GM23248 (cell line): Measurements from ENCODE around the gene RFTN1. TPM values are rescaled to one million over a fixed set of nuclear protein-coding genes. Genes with fewer than 3 reads are reported as not detected.

ENCODE experiments used
- DNase-seq: peaks from one replicate; pipeline ENCODE4 v3.0.0-alpha.2; 2015
- H2AFZ ChIP-seq: fragments of 200-600 bp; sonication (generic); 2 replicates; pipeline ENCODE4 v1.6.1; 2016; ENCODE audit warnings: antibody characterized with exemption
- H3F3A ChIP-seq: fragments of 200-600 bp; sonication (generic); 2 replicates; pipeline ENCODE4 v1.6.1; 2016; ENCODE audit warnings: mild to moderate bottlenecking, antibody characterized with exemption, mixed run types; ENCODE audit not compliant: insufficient read depth
- H3K27ac ChIP-seq: fragments of 200-600 bp; sonication (generic); 2 replicates; pipeline ENCODE4 v1.5.1; 2016; ENCODE audit warnings: mild to moderate bottlenecking
- H3K27me3 ChIP-seq: fragments of 200-600 bp; sonication (generic); replicated peaks from 2 replicates; pipeline ENCODE4 v1.6.1; 2016; ENCODE audit warnings: mild to moderate bottlenecking; ENCODE audit not compliant: insufficient read depth
- H3K36me3 ChIP-seq: fragments of 200-600 bp; sonication (generic); 2 replicates; pipeline ENCODE4 v1.6.1; 2016; ENCODE audit warnings: low read depth, mild to moderate bottlenecking
- H3K4me1 ChIP-seq: fragments of 200-600 bp; sonication (generic); 2 replicates; pipeline ENCODE4 v1.6.1; 2016; ENCODE audit warnings: mild to moderate bottlenecking; ENCODE audit not compliant: insufficient read depth
- H3K4me2 ChIP-seq: fragments of 200-600 bp; sonication (generic); one replicate; pipeline ENCODE4 v1.6.1; 2016; ENCODE audit warnings: mild to moderate bottlenecking; ENCODE audit not compliant: unreplicated experiment
- H3K4me3 ChIP-seq: fragments of 200-600 bp; sonication (generic); 2 replicates; pipeline ENCODE4 v1.5.1; 2016; ENCODE audit warnings: mild to moderate bottlenecking
- H3K79me2 ChIP-seq: fragments of 200-600 bp; sonication (generic); 2 replicates; pipeline ENCODE4 v1.6.1; 2016; ENCODE audit warnings: mild to moderate bottlenecking; ENCODE audit not compliant: insufficient read depth
- H3K9ac ChIP-seq: fragments of 200-600 bp; sonication (generic); 2 replicates; pipeline ENCODE4 v1.6.1; 2016; ENCODE audit warnings: mild to moderate bottlenecking
- H3K9me2 ChIP-seq: fragments of 200-600 bp; sonication (generic); 2 replicates; pipeline ENCODE4 v1.6.1; 2016; ENCODE audit warnings: mixed run types, mild to moderate bottlenecking, moderate library complexity; ENCODE audit not compliant: insufficient read depth
- H3K9me3 ChIP-seq: fragments of 200-600 bp; sonication (generic); one replicate; pipeline ENCODE4 v1.6.1; 2017; ENCODE audit warnings: low read depth
- H4K20me1 ChIP-seq: fragments of 200-600 bp; sonication (generic); 2 replicates; pipeline ENCODE4 v1.6.0; 2016; ENCODE audit not compliant: insufficient read depth
- EZH2 ChIP-seq: fragments of 200-600 bp; sonication (generic); IDR thresholded peaks from 2 replicates; pipeline ENCODE4 v1.6.1; 2018; ENCODE audit warnings: antibody characterized with exemption, mild to moderate bottlenecking; ENCODE audit not compliant: insufficient read depth, poor library complexity, severe bottlenecking
- EZH2phosphoT487 ChIP-seq: fragments of 200-600 bp; sonication (generic); IDR thresholded peaks from 2 replicates; pipeline ENCODE4 v1.6.1; 2018; ENCODE audit warnings: antibody characterized with exemption, moderate library complexity, mild to moderate bottlenecking, low read depth; ENCODE audit not compliant: insufficient read depth
- WGBS, 2 experiments: methylation state at CpG; one replicate each; pipeline ENCODE4 v1.1.6; 2015 to 2017; ENCODE audit warnings: low lambda C conversion rate in 2 of 2, low coverage in 1 of 2; ENCODE audit errors: missing lambda C conversion rate in 2 of 2; 5-methylcytosine and 5-hydroxymethylcytosine counted together
- in situ Hi-C: fragments of 300-500 bp; cut with MboI; formaldehyde crosslinking; loops from 2 replicates; pipeline ENCODE4 v1.15.0; 2020
- polyA plus RNA-seq: library from polyadenylated mRNA; unstranded; fragments of >200 nt; fragmentation: Nextera tagmentation; extraction: Ambion mirVana; gene quantifications from 2 replicates; pipeline ENCODE4 v1.2.1, GENCODE V29; 2016
- total RNA-seq: library from RNA; depleted of rRNA; stranded (reverse); fragments of >200 nt; shearing (Covaris generic); gene quantifications from 2 replicates; pipeline ENCODE4 v1.2.3, GENCODE V29; 2014

The RFTN1 gene
- total and polyA plus RNA-seq, 2 experiments from 2014 or later: 43.1 to 77.7 TPM

GRCh38 chr3:16477521-16477920 lies 36.0 kb downstream of the RFTN1 start:
- no peaks in the 10 kb centered on the region for H3K9me3 ChIP-seq
- WGBS, 2 experiments: 67 to 77% methylated on average over 3 of the region's 3 CpGs
- peaks cover 63% of the 10 kb centered on the region for H3F3A ChIP-seq
- H3K27ac ChIP-seq: peak overlapping the region; percentile 57; the same call in 1 of the 2 replicates
- no peaks in the 10 kb centered on the region for H3K9me2 ChIP-seq
- H3K27me3 ChIP-seq: no peaks in the 10 kb centered on the region
- peaks cover 55% of the 10 kb centered on the region for H3K79me2 ChIP-seq
- H3K4me1 ChIP-seq: peaks cover 82% of the 10 kb centered on the region
- no peak overlapping the region for H3K4me2 ChIP-seq
- H3K9ac ChIP-seq: no peak overlapping the region
- H3K36me3 ChIP-seq: 0 out of 2 replicates have a peak, but pooled peaks cover 5% of the 10 kb centered on the region
- H3K4me3 ChIP-seq: no peak overlapping the region
- H4K20me1 ChIP-seq: no peaks in the 10 kb centered on the region
- DNase-seq: no peak
- TF ChIP-seq EZH2: no peak
- no peak overlapping the region for H2AFZ ChIP-seq
- in situ Hi-C loops: no loop called here

- Histone ChIP-seq H3K9me2 (no peaks in the 10 kb centered on the region), H3K4me2 (peak overlapping the region; percentile 16), H3K27me3 (no peaks in the 10 kb centered on the region), H3K36me3 (peaks cover 10% of the 10 kb centered on the region; the same call in 1 of the 2 replicates), H3K4me1 (peaks cover 77% of the 10 kb centered on the region), H3F3A (peaks cover 63% of the 10 kb centered on the region), H3K9me3 (no peaks in the 10 kb centered on the region), H2AFZ (no peak overlapping the region), H3K79me2 (peaks cover 54% of the 10 kb centered on the region), H3K4me3 (no peak overlapping the region), H3K9ac (0 out of 2 replicates have a peak overlapping the region, but pooled peaks have one; percentile 1), H4K20me1 (no peaks in the 10 kb centered on the region), H3K27ac (peak overlapping the region; percentile 57)
- in situ Hi-C loops: no loop called here
- TF ChIP-seq EZH2: no peak
- no peak for TF ChIP-seq EZH2phosphoT487
- peak; percentile 36 for DNase-seq
Observed at GRCh38 chr3:16477056-16477455, 36.4 kb downstream of the RFTN1 start.

- TF ChIP-seq EZH2 (no peak), EZH2phosphoT487 (peak; percentile 88; the same call in 1 of the 2 replicates)
- H3K9ac ChIP-seq: 0 out of 2 replicates have a peak overlapping the region, but pooled peaks have one; percentile 1
- WGBS, 2 experiments: 21% methylated on average over 5 of the region's 5 CpGs
- no peaks in the 10 kb centered on the region for H3K9me2 ChIP-seq
- peak overlapping the region; percentile 57 for H3K27ac ChIP-seq
- peak overlapping the region; percentile 16 for H3K4me2 ChIP-seq
- H3K27me3 ChIP-seq: no peaks in the 10 kb centered on the region
- peak; percentile 77 for DNase-seq
- no peak overlapping the region for H2AFZ ChIP-seq
- H3K4me3 ChIP-seq: no peak overlapping the region
- in situ Hi-C loops: no loop called here
- H4K20me1 ChIP-seq: no peaks in the 10 kb centered on the region
- H3K36me3 ChIP-seq: peaks cover 14% of the 10 kb centered on the region; the same call in 1 of the 2 replicates
- no peaks in the 10 kb centered on the region for H3K9me3 ChIP-seq
- H3K4me1 ChIP-seq: peaks cover 73% of the 10 kb centered on the region
- peaks cover 62% of the 10 kb centered on the region for H3F3A ChIP-seq
- peaks cover 54% of the 10 kb centered on the region for H3K79me2 ChIP-seq
Observed at GRCh38 chr3:16476636-16477035, 36.9 kb downstream of the RFTN1 start.

GRCh38 chr3:16475766-16476165 lies 37.7 kb downstream of the RFTN1 start:
- 97 to 100% methylated on average over 3 of the region's 3 CpGs for WGBS, 2 experiments
- Histone ChIP-seq H3K4me2 (no peak overlapping the region), H4K20me1 (no peaks in the 10 kb centered on the region), H3K27me3 (no peaks in the 10 kb centered on the region), H3K36me3 (peaks cover 19% of the 10 kb centered on the region; the same call in 1 of the 2 replicates), H3K79me2 (peaks cover 54% of the 10 kb centered on the region), H3K4me3 (no peak overlapping the region), H3K9me2 (no peaks in the 10 kb centered on the region), H3K9me3 (no peaks in the 10 kb centered on the region), H3F3A (peaks cover 54% of the 10 kb centered on the region), H3K27ac (no peak overlapping the region), H2AFZ (no peak overlapping the region), H3K9ac (no peak overlapping the region), H3K4me1 (peaks cover 64% of the 10 kb centered on the region)
- no peak for DNase-seq
- TF ChIP-seq EZH2: no peak
- TF ChIP-seq EZH2phosphoT487: no peak
- in situ Hi-C loops: no loop called here

- Histone ChIP-seq H3K79me2 (peaks cover 54% of the 10 kb centered on the region), H2AFZ (no peak overlapping the region), H3K4me2 (peak overlapping the region; percentile 2), H3K36me3 (peaks cover 19% of the 10 kb centered on the region; the same call in 1 of the 2 replicates), H3K4me1 (peaks cover 56% of the 10 kb centered on the region), H3K9me2 (no peaks in the 10 kb centered on the region), H3F3A (peaks cover 45% of the 10 kb centered on the region), H3K27ac (peak overlapping the region; percentile 5; the same call in 1 of the 2 replicates), H4K20me1 (no peaks in the 10 kb centered on the region), H3K9me3 (no peaks in the 10 kb centered on the region), H3K27me3 (no peaks in the 10 kb centered on the region), H3K9ac (no peak overlapping the region), H3K4me3 (no peak overlapping the region)
- TF ChIP-seq EZH2phosphoT487 (no peak), EZH2 (no peak)
- in situ Hi-C loops: no loop called here
- 71 to 76% methylated on average over 7 of the region's 7 CpGs for WGBS, 2 experiments
- DNase-seq: peak; percentile 45
Observed at GRCh38 chr3:16474920-16475319, 38.6 kb downstream of the RFTN1 start.
